ENCODE results near the gene CDADC1.
"Not testable (repeated sequence)": the region's sequence is repeated elsewhere in the genome, so short reads cannot be mapped to it uniquely, and the experiment has no call there.

CDADC1 gene

DNA sequence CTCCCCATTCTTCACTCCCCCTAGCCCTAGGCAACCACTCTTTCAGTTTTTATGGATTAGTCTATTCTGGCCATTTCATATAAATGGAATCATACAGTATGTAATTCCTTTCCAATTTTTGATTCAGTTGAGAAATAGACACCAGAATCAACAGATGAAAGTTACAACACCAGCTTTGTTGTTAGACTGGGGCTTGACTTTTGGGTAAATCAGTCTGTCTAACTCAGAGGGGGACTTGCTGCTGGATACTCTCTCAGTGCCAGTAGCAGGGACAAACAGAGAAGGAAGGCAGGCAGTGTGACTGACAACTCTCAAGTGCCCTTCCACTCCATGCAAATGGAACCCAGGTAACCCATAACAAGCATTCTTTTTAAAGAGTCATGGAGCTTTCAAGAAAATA is 40.7 kb downstream of the CDADC1 start:
- TF ChIP-seq, protein P1, sequence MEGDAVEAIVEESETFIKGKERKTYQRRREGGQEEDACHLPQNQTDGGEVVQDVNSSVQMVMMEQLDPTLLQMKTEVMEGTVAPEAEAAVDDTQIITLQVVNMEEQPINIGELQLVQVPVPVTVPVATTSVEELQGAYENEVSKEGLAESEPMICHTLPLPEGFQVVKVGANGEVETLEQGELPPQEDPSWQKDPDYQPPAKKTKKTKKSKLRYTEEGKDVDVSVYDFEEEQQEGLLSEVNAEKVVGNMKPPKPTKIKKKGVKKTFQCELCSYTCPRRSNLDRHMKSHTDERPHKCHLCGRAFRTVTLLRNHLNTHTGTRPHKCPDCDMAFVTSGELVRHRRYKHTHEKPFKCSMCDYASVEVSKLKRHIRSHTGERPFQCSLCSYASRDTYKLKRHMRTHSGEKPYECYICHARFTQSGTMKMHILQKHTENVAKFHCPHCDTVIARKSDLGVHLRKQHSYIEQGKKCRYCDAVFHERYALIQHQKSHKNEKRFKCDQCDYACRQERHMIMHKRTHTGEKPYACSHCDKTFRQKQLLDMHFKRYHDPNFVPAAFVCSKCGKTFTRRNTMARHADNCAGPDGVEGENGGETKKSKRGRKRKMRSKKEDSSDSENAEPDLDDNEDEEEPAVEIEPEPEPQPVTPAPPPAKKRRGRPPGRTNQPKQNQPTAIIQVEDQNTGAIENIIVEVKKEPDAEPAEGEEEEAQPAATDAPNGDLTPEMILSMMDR (IDR thresholded peaks at IDR 0.05; ENCODE audit: low read depth, low read length) = no peak
- no peak overlapping the region for H3K4me3 ChIP-seq (ENCODE audit: low read depth, low read length)

DNA sequence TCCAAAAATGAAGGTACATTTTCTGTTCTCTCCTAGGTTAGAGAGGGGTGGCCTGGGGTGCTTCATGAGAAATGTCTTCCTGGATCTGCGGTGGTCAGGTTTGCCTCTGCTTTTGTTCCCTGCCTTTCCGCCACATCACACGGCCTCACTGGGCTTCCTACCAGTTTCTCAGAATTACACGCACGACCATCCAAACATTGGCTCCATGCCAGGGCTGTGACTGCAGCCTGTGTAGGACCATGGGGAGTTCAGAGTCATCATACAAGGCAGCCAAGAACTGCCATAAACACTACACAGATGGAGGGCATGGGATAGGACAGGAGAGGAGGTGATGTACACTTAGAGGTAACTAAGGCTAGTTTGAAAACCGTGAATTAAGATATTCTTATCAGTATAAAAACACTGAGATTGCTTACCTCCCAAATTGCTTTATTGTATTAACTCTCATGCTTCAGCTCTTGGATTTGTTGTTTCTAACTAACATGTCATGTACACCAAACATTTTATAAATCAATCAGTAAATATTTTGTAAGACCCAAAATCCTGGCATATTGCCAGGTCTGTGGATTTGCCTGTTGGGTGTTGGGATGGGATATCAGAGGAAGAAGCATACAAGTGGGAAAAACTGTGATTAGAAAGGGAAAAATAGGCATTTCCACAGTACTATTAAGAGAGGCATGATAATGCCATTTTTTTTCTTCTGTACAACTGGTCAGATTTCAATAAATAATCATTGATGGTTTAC is 45.2 kb downstream of the CDADC1 start:
- H3K4me3 ChIP-seq (ENCODE audit: low read depth, low read length) = no peak overlapping the region
- TF ChIP-seq, protein P1 (IDR thresholded peaks at IDR 0.05; ENCODE audit: low read depth, low read length) = no peak

DNA sequence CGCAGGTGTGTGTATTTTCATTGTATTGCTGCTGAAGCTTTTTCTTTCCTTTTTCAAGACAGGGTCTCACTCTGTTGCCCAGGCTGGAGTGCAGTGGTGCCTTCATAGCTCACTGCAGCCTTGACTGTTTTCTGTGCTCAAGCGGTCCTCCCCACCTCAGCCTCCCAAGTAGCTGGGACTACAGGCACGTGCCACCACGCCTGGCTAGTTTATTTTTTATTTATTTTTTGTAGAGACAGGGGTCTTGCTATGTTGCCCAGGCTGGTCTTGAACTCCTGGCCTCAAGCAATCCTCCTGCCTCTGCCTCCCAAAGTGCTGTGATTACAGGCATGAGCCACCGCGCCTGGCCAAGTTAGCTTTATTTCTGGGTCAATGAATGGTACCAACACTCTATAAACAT is 47.0 kb downstream of the CDADC1 start:
- H3K4me3 ChIP-seq (ENCODE audit: low read depth, low read length) = not testable (repeated sequence)

DNA sequence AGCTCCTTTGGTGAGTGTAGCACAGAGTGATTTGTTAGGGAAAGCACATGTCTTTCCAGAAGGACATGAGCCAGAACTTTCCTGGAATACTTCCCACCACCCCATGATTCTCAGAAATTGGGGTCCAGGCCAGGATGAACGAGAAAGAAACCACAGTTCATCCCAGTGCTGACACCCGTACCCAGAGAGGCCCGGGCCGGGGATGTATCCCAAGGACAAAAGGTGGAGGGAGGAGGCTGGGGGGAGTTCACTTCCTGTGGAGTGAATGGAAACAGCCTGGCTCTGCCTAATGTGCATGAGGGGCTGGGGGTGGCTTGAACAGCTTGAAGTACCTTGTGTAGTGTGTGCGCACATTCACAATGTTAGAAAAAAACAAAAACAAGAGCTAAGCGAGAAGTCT is 47.5 kb downstream of the CDADC1 start:
- H3K4me3 ChIP-seq (ENCODE audit: low read depth, low read length) = no peak overlapping the region
- TF ChIP-seq, protein P1 (IDR thresholded peaks at IDR 0.05; ENCODE audit: low read depth, low read length) = no peak

DNA sequence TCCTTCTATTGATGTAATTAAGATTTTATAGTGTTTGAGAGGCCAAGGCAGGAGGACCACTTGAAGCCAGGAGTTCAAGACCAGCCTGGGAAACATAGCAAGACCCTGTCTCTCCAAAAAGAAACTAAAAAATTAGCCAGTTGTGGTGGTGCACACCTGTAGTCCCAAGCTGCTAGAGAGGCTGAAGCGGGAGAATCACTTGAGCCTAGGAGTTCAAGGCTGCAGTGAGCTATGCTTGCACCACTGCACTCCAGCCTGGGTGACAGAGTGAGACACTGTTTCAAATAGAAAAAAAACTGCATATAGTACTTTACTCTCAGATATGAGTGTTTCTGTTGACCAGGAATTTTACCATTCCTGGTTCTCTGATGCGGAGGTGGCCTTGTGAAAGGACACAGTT is 48.9 kb downstream of the CDADC1 start:
- no peak overlapping the region for H3K4me3 ChIP-seq (ENCODE audit: low read depth, low read length)
- TF ChIP-seq, protein P1 (IDR thresholded peaks at IDR 0.05; ENCODE audit: low read depth, low read length) = no peak

DNA sequence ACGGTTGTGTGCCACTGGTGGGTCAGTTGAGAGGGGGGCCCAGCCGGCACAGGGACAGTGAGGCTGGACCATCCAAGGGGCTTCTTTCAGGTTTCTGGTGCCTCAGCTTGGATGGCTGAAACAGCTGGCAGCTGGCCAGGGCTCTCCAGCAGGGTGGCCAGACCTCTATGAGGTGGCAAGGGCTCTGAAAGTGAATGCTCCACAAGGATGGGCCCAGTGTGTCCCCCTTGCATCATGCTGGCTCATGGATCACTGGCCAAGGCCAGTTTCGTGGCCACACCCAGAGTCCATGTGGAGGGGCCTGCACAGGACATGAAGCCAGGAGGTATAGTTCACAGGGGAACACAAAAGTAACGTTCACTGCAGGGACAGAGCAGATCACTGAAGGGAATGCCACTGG is 49.6 kb downstream of the CDADC1 start:
- no peak overlapping the region for H3K4me3 ChIP-seq (ENCODE audit: low read depth, low read length)
- TF ChIP-seq, protein P1 (IDR thresholded peaks at IDR 0.05; ENCODE audit: low read depth, low read length) = no peak

DNA sequence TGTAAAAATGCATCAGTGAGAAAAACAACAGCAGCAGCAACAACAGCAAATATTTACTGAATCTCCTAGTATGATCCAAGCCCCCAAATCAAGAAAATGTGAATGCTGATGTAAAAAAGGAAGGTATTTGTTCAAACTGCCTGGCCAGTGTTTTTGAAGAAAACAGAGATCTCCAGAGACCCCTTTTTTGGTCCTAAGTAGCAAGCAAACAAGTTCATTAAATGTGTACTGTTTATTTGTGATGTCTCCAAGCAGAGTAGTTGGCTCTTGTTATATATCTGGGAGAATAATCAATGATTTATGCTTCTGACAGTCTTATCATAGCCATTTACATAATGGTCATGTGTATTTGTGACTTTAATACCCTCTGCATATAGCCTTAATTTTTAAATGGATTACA is 50.7 kb downstream of the CDADC1 start:
- TF ChIP-seq, protein P1 (IDR thresholded peaks at IDR 0.05; ENCODE audit: low read depth, low read length) = no peak
- H3K4me3 ChIP-seq (ENCODE audit: low read depth, low read length) = no peak overlapping the region

Data from WI38 (cell line).